ENCODE measurements around the gene LDB2.

GRCh38 chr4:16550531-16550930 lies 347.9 kb downstream of the LDB2 start:
- TF ChIP-seq, protein P1, sequence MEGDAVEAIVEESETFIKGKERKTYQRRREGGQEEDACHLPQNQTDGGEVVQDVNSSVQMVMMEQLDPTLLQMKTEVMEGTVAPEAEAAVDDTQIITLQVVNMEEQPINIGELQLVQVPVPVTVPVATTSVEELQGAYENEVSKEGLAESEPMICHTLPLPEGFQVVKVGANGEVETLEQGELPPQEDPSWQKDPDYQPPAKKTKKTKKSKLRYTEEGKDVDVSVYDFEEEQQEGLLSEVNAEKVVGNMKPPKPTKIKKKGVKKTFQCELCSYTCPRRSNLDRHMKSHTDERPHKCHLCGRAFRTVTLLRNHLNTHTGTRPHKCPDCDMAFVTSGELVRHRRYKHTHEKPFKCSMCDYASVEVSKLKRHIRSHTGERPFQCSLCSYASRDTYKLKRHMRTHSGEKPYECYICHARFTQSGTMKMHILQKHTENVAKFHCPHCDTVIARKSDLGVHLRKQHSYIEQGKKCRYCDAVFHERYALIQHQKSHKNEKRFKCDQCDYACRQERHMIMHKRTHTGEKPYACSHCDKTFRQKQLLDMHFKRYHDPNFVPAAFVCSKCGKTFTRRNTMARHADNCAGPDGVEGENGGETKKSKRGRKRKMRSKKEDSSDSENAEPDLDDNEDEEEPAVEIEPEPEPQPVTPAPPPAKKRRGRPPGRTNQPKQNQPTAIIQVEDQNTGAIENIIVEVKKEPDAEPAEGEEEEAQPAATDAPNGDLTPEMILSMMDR (conservative IDR thresholded peaks at IDR 0.05; ENCODE audit: low read length), result no peak
- TF ChIP-seq EZH2phosphoT487 (IDR thresholded peaks at IDR 0.05; ENCODE audit: borderline replicate concordance, low read depth, low read length), result no peak
